Measurements from ENCODE around the gene HMGN3. TPM values are rescaled to one million over a fixed set of nuclear protein-coding genes. Genes with fewer than 3 reads are reported as not detected.

Gene HMGN3
- total RNA-seq, 1 experiment from 2014 or later = 246 TPM

GRCh38 chr6:79230149-79230548 is 4.3 kb downstream of the HMGN3 start:
- no peak overlapping the region for H3K4me3 ChIP-seq (ENCODE audit: low read depth, low read length)
- no peak for TF ChIP-seq CTCF (IDR thresholded peaks at IDR 0.05; ENCODE audit: insufficient read depth in 1 of 2, low read depth in 1 of 2, low read length in 1 of 2, severe bottlenecking in 1 of 2, unreplicated experiment in 1 of 2)
- DNase-seq = peak in 1 of 2 experiments; percentile 22
- ChIA-PET CTCF (no interaction called here), POLR2A (no interaction called here)
- Mint-ChIP-seq H3K4me1 (ENCODE audit: low read depth, unreplicated experiment) (peaks cover 19% of the 10 kb centered on the region), H3K27ac (ENCODE audit: unreplicated experiment) (no peak overlapping the region), H3K9me3 (ENCODE audit: unreplicated experiment) (no peaks in the 10 kb centered on the region), H3K4me3 (ENCODE audit: unreplicated experiment) (no peak overlapping the region), H3K27me3 (ENCODE audit: insufficient read depth, unreplicated experiment) (no peaks in the 10 kb centered on the region), H3K36me3 (ENCODE audit: insufficient read depth, unreplicated experiment) (peaks cover 20% of the 10 kb centered on the region)
- peaks cover 51% of the 10 kb centered on the region for H3K4me1 ChIP-seq
- intact Hi-C loops (cut with micrococcal nuclease; ENCODE audit: unreplicated experiment) = loop anchor here (10.0 kb wide), 2 partner anchors 305 to 635 kb away; partner anchors contain the start of gene LCA5
- H3K36me3 ChIP-seq (ENCODE audit: control insufficient read depth, insufficient read depth, low read length) = no peaks in the 10 kb centered on the region
- BruUV-seq (replicated peaks) = no TSS peak
- H3K27me3 ChIP-seq (replicated peaks; ENCODE audit: control insufficient read depth, insufficient read depth, low read length) = no peaks in the 10 kb centered on the region
- no peaks in the 10 kb centered on the region for H3K9me3 ChIP-seq

GRCh38 chr6:79227445-79227844 is 7.0 kb downstream of the HMGN3 start:
- Histone ChIP-seq H3K9me3 (no peaks in the 10 kb centered on the region; the same call in 1 of the 2 replicates), H3K4me1 (peaks cover 68% of the 10 kb centered on the region), H3K27me3 (replicated peaks; ENCODE audit: control insufficient read depth, insufficient read depth, low read length) (no peaks in the 10 kb centered on the region), H3K36me3 (ENCODE audit: control insufficient read depth, insufficient read depth, low read length) (no peaks in the 10 kb centered on the region; the same call in 1 of the 2 replicates), H3K4me3 (ENCODE audit: low read depth, low read length) (no peak overlapping the region)
- ChIA-PET POLR2A (no interaction called here), CTCF (no interaction called here)
- intact Hi-C loops (cut with micrococcal nuclease; ENCODE audit: unreplicated experiment) = no loop called here
- Mint-ChIP-seq H3K9me3 (ENCODE audit: unreplicated experiment) (no peaks in the 10 kb centered on the region), H3K36me3 (ENCODE audit: insufficient read depth, unreplicated experiment) (peaks cover 16% of the 10 kb centered on the region), H3K27me3 (ENCODE audit: insufficient read depth, unreplicated experiment) (no peaks in the 10 kb centered on the region), H3K4me1 (ENCODE audit: low read depth, unreplicated experiment) (peaks cover 28% of the 10 kb centered on the region), H3K4me3 (ENCODE audit: unreplicated experiment) (no peak overlapping the region), H3K27ac (ENCODE audit: unreplicated experiment) (no peak overlapping the region)
- no TSS peak for BruUV-seq (replicated peaks)
- no peak for DNase-seq
- no peak for TF ChIP-seq CTCF (IDR thresholded peaks at IDR 0.05; ENCODE audit: insufficient read depth in 1 of 2, low read depth in 1 of 2, low read length in 1 of 2, severe bottlenecking in 1 of 2, unreplicated experiment in 1 of 2)

GRCh38 chr6:79226660-79227059 is 7.8 kb downstream of the HMGN3 start:
- ChIA-PET POLR2A (no interaction called here), CTCF (no interaction called here)
- no peaks in the 10 kb centered on the region for H3K27me3 ChIP-seq (replicated peaks; ENCODE audit: control insufficient read depth, insufficient read depth, low read length)
- Mint-ChIP-seq H3K9me3 (ENCODE audit: unreplicated experiment) (no peaks in the 10 kb centered on the region), H3K36me3 (ENCODE audit: insufficient read depth, unreplicated experiment) (peaks cover 19% of the 10 kb centered on the region), H3K4me3 (ENCODE audit: unreplicated experiment) (no peak overlapping the region), H3K4me1 (ENCODE audit: low read depth, unreplicated experiment) (peaks cover 23% of the 10 kb centered on the region), H3K27me3 (ENCODE audit: insufficient read depth, unreplicated experiment) (no peaks in the 10 kb centered on the region), H3K27ac (ENCODE audit: unreplicated experiment) (peak overlapping the region; percentile 43)
- intact Hi-C loops (cut with micrococcal nuclease; ENCODE audit: unreplicated experiment) = no loop called here
- DNase-seq = no peak
- H3K36me3 ChIP-seq (ENCODE audit: control insufficient read depth, insufficient read depth, low read length) = no peaks in the 10 kb centered on the region; the same call in 1 of the 2 replicates
- no TSS peak for BruUV-seq (replicated peaks)
- H3K9me3 ChIP-seq = no peaks in the 10 kb centered on the region; the same call in 1 of the 2 replicates
- H3K4me1 ChIP-seq = peaks cover 66% of the 10 kb centered on the region
- H3K4me3 ChIP-seq (ENCODE audit: low read depth, low read length) = no peak overlapping the region
- TF ChIP-seq CTCF (IDR thresholded peaks at IDR 0.05; ENCODE audit: insufficient read depth in 1 of 2, low read depth in 1 of 2, low read length in 1 of 2, severe bottlenecking in 1 of 2, unreplicated experiment in 1 of 2) = no peak

Data from Caco-2 (cell line).